Uterus (tissue), 4 donors: ENCODE data around the gene ASTN2. TPM values are rescaled to one million over a fixed set of nuclear protein-coding genes. Genes with fewer than 3 reads are reported as not detected.
"Not testable (repeated sequence)": the region's sequence is repeated elsewhere in the genome, so short reads cannot be mapped to it uniquely, and the experiment has no call there.

Experiments used
- DNase-seq, 2 donors: peaks; one replicate each; pipeline ENCODE4 v3.0.0-alpha.2; 2019 to 2020
- H3K27ac ChIP-seq, 2 donors: fragments of 200-600 bp; sonication (generic); 1 replicate in 1 of 2; 2 replicates in 1 of 2; pipeline ENCODE4 v1.5.1; 2016 to 2018
- H3K27me3 ChIP-seq, 2 donors: fragments of 200-600 bp; sonication (generic); one replicate each; pipeline ENCODE4 v1.5.1; 2018 to 2019; ENCODE audit warnings: control low read depth in 1 of 2
- H3K36me3 ChIP-seq, 2 donors: fragments of 200-600 bp; sonication (generic); one replicate each; pipeline ENCODE4 v1.5.1; 2019; ENCODE audit warnings: control low read depth in 1 of 2
- H3K4me1 ChIP-seq, 2 donors: fragments of 200-600 bp; sonication (generic); one replicate each; pipeline ENCODE4 v1.5.1; 2018 to 2019; ENCODE audit warnings: control low read depth in 1 of 2
- H3K4me3 ChIP-seq, 2 donors: fragments of 200-600 bp; sonication (generic); 1 replicate in 1 of 2; 2 replicates in 1 of 2; pipeline ENCODE4 v1.5.1; 2018 to 2019; ENCODE audit warnings: mild to moderate bottlenecking in 1 of 2
- H3K9me3 ChIP-seq, 2 donors: fragments of 200-600 bp; sonication (generic); one replicate each; pipeline ENCODE4 v1.5.1; 2019; ENCODE audit warnings: control low read depth in 1 of 2
- CTCF ChIP-seq, 4 experiments: fragments of 200-600 bp in 2 of 4; fragments of 450-650 bp in 2 of 4; sonication (generic) in 2 of 4; IDR thresholded peaks; one replicate each; pipeline ENCODE4 v1.5.1; 2016 to 2019; ENCODE audit warnings: antibody characterized with exemption in 4 of 4, mild to moderate bottlenecking in 2 of 4, moderate library complexity in 1 of 4
- POLR2A ChIP-seq, 2 donors: fragments of 450-650 bp; IDR thresholded peaks; one replicate each; pipeline ENCODE4 v1.6.1; 2016; ENCODE audit warnings: antibody characterized with exemption in 2 of 2, mild to moderate bottlenecking in 1 of 2, moderate library complexity in 1 of 2
- intact Hi-C: fragments of 100-400 bp; cut with DNase I; formaldehyde crosslinking; loops from one replicate; pipeline ENCODE4 v1.15.1; 2023; ENCODE audit warnings: low total_unique reads
- total RNA-seq, 4 donors: library from RNA; depleted of rRNA in 3 of 4; stranded (reverse); fragments of >200 nt in 3 of 4; gene quantifications; one replicate each; pipeline versions ENCODE4 v1.1.0 to v1.2.4, GENCODE V29; 2014 to 2023
- donor health status: DM: yes; HTN: yes; CAD: no.

ASTN2 gene
- total RNA-seq, 4 donors from 2014 or later, result 1.8 to 8.6 (median 6.7) TPM

DNA sequence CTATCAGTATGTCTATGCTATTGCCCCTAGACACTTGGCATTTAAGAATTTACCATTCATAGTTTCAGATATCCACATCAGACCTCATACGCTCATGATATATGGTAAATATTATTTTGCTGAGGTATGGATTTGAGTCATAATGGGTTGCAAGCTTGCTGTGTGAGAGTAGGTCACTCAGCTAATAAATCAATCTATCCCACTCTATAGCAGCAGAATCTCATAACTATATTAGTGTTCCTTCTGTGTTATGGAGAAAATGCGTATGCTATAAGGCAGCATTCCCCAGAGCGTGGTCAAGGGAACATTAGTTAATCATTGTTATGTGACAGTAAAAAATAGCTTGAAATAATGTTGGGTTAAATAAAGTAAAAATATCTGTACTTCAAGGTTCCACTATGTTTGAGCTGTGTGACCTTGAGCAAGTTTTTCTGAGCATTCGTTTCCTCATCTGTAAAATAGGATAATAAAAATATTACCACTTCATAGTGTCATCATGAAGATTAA is 720.0 kb downstream of the ASTN2 start:
- Histone ChIP-seq H3K9me3 (no peaks in the 10 kb centered on the region), H3K4me1 (peaks cover 0 to 1% of the 10 kb centered on the region in 2 donors), H3K27me3 (no peaks in the 10 kb centered on the region), H3K36me3 (no peaks in the 10 kb centered on the region), H3K4me3 (no peak overlapping the region), H3K27ac (no peak overlapping the region)
- intact Hi-C loops, result no loop called here
- DNase-seq, result no peak
- TF ChIP-seq CTCF (IDR thresholded peaks at IDR 0.05), result no peak
- no peak for TF ChIP-seq POLR2A (IDR thresholded peaks at IDR 0.05)

GRCh38 chr9:116693233-116693731 is 721.6 kb downstream of the ASTN2 start:
- no peak for DNase-seq
- Histone ChIP-seq H3K4me3 (no peak overlapping the region), H3K36me3 (no peaks in the 10 kb centered on the region), H3K4me1 (peaks cover 2 to 5% of the 10 kb centered on the region in 2 donors), H3K27me3 (no peaks in the 10 kb centered on the region), H3K27ac (no peak overlapping the region), H3K9me3 (no peaks in the 10 kb centered on the region)
- intact Hi-C loops, result no loop called here
- no peak for TF ChIP-seq CTCF (IDR thresholded peaks at IDR 0.05)
- TF ChIP-seq POLR2A (IDR thresholded peaks at IDR 0.05), result no peak

GRCh38 chr9:116692616-116693015 is 722.2 kb downstream of the ASTN2 start:
- Histone ChIP-seq H3K27me3 (no peaks in the 10 kb centered on the region), H3K4me3 (no peak overlapping the region), H3K36me3 (no peaks in the 10 kb centered on the region), H3K4me1 (peaks cover 5 to 7% of the 10 kb centered on the region in 2 donors), H3K9me3 (no peaks in the 10 kb centered on the region), H3K27ac (no peak overlapping the region)
- no peak for DNase-seq
- intact Hi-C loops, result no loop called here
- no peak for TF ChIP-seq CTCF (IDR thresholded peaks at IDR 0.05)
- TF ChIP-seq POLR2A (IDR thresholded peaks at IDR 0.05), result no peak

- H3K27me3 ChIP-seq, result no peaks in the 10 kb centered on the region
- intact Hi-C loops, result no loop called here
- H3K9me3 ChIP-seq, result no peaks in the 10 kb centered on the region
- no peak overlapping the region for H3K4me3 ChIP-seq
- H3K4me1 ChIP-seq, result peaks cover 6 to 8% of the 10 kb centered on the region in 2 donors
- H3K36me3 ChIP-seq, result no peaks in the 10 kb centered on the region
- TF ChIP-seq CTCF (IDR thresholded peaks at IDR 0.05), result no peak
- no peak for TF ChIP-seq POLR2A (IDR thresholded peaks at IDR 0.05)
- no peak for DNase-seq
- no peak overlapping the region for H3K27ac ChIP-seq
Measured at GRCh38 chr9:116691607-116692006, 723.2 kb downstream of the ASTN2 start.

- intact Hi-C loops, result not testable (repeated sequence)
- H3K4me1 ChIP-seq, result peaks cover 13% of the 10 kb centered on the region in 2 donors
Measured at GRCh38 chr9:116690805-116691204, 724.1 kb downstream of the ASTN2 start.

More at GRCh38 chr9:116690805-116691204, 724.1 kb downstream of the ASTN2 start:
- not testable (repeated sequence) for H3K36me3 ChIP-seq, H3K27ac ChIP-seq, H3K4me3 ChIP-seq, H3K27me3 ChIP-seq, DNase-seq, H3K9me3 ChIP-seq
